GM19397 (cell line): ENCODE results near the gene ZNF346.
"Not testable (repeated sequence)": the region's sequence is repeated elsewhere in the genome, so short reads cannot be mapped to it uniquely, and the experiment has no call there.

Source experiments
- ATAC-seq: cut with Tn5 transposase; IDR thresholded peaks from one replicate; pipeline ENCODE4 v1.9.1; 2021; ENCODE audit warnings: mild to moderate bottlenecking, moderate library complexity; ENCODE audit not compliant: unreplicated experiment

ZNF346 gene

DNA sequence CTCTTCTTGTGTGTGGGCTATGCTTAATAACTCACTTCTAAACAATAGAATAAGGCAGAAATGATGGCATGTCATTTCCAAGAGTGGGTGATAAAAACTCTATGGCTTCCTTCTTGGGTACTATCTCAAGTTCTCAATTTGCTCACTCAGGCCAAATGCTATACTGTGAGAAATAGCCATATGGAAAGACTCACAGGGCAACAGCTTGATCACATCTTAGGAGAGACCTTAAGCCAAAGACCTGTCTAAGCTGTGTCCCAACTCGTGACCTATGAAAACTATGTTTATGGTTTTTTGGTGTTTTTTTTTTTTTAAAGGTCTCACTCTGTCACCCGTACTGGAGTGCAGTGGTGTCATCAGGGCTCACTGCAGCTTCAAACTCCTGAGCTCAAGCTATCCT, 13.8 kb upstream of the ZNF346 start:
- no peak for ATAC-seq

DNA sequence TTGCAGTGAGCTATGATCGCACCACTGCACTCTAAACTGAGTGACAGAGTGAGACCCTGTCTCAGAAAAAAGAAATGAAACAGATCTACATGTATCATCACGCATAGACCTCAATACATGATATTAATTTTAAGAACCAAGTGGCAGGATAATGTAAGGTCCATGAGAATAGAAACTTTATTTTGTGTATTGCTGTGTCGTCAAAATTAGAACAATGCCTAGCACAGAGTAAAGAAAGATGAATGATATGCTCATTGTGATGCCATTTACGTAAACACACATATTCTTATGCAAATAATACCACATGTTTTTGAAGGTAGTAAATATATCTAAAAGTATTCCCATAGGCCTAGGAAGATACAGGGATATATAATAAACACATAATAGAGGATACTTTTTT, 12.3 kb upstream of the ZNF346 start:
- ATAC-seq: no peak

- ATAC-seq: no peak
Measured at GRCh38 chr5:177015156-177015555, 7.3 kb upstream of the ZNF346 start.

DNA sequence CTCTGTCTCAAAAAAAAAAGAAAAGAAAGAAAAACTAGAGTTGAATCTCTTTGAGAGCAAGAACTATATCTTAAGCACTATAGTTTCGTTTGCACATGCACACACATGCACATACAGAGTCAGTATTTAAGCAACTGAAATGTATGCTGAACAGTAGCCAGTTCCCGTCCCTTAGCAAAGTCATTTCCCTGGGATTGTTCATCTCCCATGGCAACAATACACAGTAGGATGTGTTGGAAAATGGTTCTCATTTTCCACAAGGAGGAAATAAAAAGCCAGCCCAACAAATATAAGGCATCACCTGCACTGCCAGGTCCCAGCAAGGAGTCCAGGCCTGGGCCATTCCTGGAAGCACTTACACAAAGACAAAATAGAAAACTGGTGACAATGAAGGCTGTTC, 4.2 kb upstream of the ZNF346 start:
- no peak for ATAC-seq

GRCh38 chr5:177020033-177020432, 2.5 kb upstream of the ZNF346 start:
- ATAC-seq: no peak

- peak; percentile 13 for ATAC-seq
Measured at GRCh38 chr5:177023303-177023664, 788 bp downstream of the ZNF346 start.

GRCh38 chr5:177024559-177024958, 2.1 kb downstream of the ZNF346 start:
- no peak for ATAC-seq

GRCh38 chr5:177025101-177025601, 2.7 kb downstream of the ZNF346 start:
- ATAC-seq: no peak

GRCh38 chr5:177027665-177028064, 5.2 kb downstream of the ZNF346 start:
- no peak for ATAC-seq

DNA sequence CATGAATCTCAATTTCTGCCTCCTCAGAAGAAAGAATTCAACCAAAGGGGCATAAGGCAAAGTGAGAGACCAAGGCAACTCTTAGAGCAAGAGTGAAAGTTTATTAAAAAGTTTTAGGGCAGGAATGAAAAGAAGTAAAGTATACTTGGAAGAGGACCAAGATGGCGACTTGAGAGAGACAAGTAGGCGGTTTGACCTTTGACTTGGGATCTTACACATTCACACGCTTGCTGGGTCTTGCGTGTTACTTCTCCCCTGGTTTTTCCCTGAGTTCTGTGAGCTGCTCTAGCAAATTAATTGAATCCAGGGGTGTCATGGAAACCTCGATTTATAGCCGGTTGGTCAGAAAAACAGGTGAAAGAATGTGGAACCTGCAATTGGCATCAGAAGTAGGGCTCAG, 7.0 kb downstream of the ZNF346 start:
- ATAC-seq: no peak

DNA sequence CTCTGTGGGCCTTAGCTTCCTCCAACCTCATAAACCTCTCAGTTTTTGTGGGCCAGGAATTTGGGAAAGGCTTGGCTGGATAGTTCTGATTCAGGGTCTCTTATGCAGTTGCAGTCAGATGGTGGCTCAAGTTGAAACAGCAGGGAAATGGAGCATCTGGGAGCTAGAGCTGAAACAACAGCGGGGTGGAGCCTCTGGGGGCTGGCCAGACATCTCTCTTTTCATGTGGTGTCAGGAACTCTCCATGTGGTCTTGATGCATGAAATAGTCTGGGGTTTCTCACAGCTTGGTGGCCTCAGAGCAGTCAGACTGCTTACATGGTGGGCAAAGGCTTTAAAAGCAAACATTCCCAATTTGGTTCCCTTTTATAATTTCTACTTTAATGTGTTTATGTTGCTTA, 13.5 kb downstream of the ZNF346 start:
- no peak for ATAC-seq

DNA sequence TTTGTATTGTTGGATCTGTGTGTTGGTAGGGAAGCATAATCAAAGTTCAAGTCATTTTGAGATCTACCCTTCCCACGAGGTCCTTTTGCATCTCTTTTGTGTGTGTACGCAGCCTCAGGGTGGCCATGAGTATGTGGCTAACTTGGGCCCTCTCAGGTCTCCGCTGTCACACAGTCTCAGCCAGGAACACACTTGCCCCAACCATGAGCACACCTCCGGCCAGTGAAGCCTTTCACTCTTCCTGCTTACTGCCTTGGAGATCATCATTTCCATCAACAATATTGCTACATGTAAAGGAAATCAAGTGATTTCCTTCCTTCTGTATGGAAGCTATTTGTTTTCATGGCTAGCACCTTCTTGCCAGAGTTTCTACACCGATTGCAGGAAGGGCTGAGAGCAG, 13.9 kb downstream of the ZNF346 start:
- ATAC-seq: no peak

GRCh38 chr5:177036921-177037320, 14.4 kb downstream of the ZNF346 start:
- ATAC-seq: no peak

- no peak for ATAC-seq
Measured at GRCh38 chr5:177040814-177041420, 18.4 kb downstream of the ZNF346 start.

DNA sequence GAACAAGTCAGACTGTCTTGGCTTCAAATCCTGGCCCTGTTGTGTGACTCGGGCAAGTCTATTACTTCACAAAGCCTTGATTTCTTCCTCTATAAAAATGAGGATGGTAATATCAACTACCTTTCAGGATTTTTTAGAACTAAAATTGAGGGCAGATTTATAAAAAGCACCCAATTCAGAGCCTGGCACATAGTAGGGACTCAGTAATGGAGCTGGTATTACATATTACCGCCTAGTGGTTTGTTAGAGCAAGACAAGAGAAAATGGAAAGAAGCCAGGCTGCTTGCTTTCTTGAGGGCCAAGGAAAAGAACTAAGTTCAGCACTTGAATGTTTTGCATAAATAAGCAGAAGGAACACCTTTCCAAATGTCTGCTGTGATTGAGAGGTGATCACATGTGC, 19.4 kb downstream of the ZNF346 start:
- ATAC-seq: no peak

DNA sequence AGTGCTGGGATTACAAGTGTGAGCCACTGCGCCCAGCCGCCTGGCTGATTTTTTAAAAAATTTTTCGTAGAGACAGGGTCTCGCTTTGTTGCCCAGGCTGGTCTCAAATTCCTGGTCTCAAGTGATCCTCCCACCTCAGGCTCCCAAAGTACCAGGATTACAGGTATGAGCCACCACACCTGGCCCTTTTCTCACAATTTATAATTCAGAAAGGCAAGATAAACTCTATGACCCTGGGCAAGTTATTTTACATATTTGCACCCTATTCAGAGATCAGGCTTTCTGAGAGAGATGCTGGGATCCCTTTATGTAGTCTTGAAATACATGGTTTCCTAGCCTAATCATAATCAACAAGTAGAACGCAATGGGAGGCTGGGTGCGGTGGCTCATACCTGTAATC, 20.6 kb downstream of the ZNF346 start:
- no peak for ATAC-seq

DNA sequence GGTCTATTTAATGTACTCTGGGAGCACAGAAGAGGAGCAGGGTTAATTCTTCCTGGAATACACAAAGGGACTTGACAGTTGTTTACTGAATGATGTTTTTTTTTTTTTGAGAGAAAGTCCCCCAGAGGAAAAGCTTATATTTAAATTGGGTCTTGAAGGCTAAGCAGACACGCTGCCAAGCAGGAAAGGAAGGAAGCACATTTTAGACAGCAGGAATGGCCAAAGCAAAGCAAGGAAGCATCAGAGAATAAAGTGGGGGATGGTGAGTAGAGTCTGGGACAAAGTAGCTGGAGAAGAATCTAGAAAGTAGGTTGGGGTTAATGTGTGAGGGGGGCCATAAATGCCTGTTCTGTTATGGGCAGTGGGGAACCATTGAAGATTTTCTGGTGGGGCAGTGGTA, 21.5 kb downstream of the ZNF346 start:
- ATAC-seq: no peak

GRCh38 chr5:177044641-177045040, 22.1 kb downstream of the ZNF346 start:
- ATAC-seq: no peak

- no peak for ATAC-seq
Measured at GRCh38 chr5:177045631-177046030, 23.1 kb downstream of the ZNF346 start.

- ATAC-seq: not testable (repeated sequence)
Measured at GRCh38 chr5:177048531-177048930, 26.0 kb downstream of the ZNF346 start.

DNA sequence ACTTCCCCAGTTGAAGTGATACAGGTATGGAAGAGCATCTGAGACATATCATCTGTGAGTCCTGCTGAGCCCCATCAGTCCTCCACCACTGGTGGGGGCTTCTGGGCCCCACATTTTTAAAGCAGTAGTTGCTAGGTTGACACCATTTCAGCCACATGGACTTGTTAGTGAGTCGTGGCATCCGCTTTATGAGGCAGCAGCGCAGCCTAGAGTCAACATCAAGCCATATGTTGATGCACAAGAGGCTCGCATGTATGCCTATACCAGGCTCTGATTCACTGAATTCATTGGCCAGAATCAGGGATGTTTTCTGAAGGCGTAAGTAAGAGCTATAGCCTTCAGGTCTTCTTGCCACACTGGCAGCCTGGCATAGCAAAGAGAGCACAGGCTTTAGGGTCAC, 26.8 kb downstream of the ZNF346 start:
- no peak for ATAC-seq

DNA sequence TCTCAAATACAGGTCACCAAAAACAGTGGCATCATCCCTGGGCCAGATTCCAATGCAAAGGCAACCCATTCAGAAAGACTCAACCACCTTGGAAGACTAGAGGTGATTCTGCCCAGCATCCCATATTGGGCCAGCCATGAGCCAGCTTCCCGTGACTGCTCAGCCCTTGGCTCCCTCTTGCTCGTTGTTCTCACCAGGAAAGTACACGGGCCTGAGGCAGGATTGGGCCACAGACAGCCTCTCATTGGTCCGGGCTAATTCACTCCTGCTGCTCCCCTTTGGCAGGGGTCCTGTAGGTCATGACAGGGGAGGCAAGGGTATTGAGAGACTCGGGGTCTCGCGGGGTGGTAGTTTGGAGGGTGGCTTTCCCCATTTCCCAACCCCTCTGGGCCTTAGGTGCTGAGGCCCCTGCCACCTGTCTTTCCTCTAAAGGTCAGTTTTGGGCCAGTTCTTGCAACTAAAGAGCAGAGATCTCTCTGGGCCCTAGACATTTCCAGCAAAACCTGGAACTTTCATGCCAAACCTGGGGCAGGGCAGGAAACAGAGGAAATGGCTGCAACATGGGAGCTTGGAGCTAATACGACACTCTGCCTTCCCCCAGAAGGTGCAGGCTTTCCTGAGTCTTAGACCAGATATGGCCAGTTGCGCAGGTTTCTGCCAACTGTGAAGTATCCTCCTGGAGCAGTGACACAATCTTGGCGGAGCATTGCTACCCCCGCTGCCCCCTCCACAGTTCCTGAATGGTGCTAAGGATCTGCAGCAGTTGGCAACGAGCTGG, 42.2 kb downstream of the ZNF346 start:
- no peak for ATAC-seq

DNA sequence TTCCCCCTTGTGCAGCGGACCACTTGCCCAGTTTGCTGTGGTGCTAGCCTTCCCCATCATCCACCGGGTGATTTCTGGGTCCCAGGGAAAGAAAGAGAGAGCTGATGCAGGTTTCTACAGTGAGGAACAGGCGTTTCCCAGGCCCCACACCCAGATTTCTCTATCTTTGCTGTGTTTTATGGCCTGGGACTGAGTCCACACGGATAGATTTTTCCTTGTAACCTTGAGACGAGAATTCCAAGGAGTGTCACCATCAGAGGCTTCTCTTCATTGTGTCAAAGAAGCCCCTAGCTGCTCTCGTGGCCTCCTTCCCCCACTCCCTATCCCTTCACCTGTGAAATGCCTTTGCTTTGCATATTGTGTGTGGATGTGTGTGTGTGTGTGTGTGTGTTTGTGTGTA, 43.0 kb downstream of the ZNF346 start:
- no peak for ATAC-seq
